GM12873 (cell line): ENCODE results near the gene NCKAP5.

Experiments used
- CTCF ChIP-seq: IDR thresholded peaks from 2 replicates; pipeline ENCODE4 v1.5.1; 2012; ENCODE audit warnings: low read depth, mild to moderate bottlenecking, moderate library complexity, low read length, control low read depth; ENCODE audit not compliant: insufficient read depth; ENCODE audit errors: missing control alignments

Gene NCKAP5

GRCh38 chr2:133169274-133169912 lies 398.9 kb downstream of the NCKAP5 start:
- no peak for TF ChIP-seq CTCF

GRCh38 chr2:133167990-133168389 lies 400.3 kb downstream of the NCKAP5 start:
- TF ChIP-seq CTCF: no peak

- TF ChIP-seq CTCF: no peak
These were observed 401.0 kb downstream of the NCKAP5 start for GRCh38 chr2:133167223-133167622.

GRCh38 chr2:133166031-133166430 lies 402.2 kb downstream of the NCKAP5 start:
- no peak for TF ChIP-seq CTCF

GRCh38 chr2:133163111-133163510 lies 405.2 kb downstream of the NCKAP5 start:
- no peak for TF ChIP-seq CTCF

GRCh38 chr2:133158442-133158841 lies 409.8 kb downstream of the NCKAP5 start:
- TF ChIP-seq CTCF: no peak

GRCh38 chr2:133158024-133158423 lies 410.2 kb downstream of the NCKAP5 start:
- no peak for TF ChIP-seq CTCF

- TF ChIP-seq CTCF: no peak
These were observed 411.1 kb downstream of the NCKAP5 start for GRCh38 chr2:133157141-133157540.
